ENCODE results near the gene PRSS53. TPM values are rescaled to one million over a fixed set of nuclear protein-coding genes. Genes with fewer than 3 reads are reported as not detected.
"Not testable (repeated sequence)": the region's sequence is repeated elsewhere in the genome, so short reads cannot be mapped to it uniquely, and the experiment has no call there.

The PRSS53 gene
- total and polyA plus RNA-seq, 12 donors: 0.21 to 2.9 (median 0.51) TPM

GRCh38 chr16:31105677-31106213, 17.0 kb upstream of the PRSS53 start:
- ATAC-seq (peak; percentile 75 to 92 (median 90)), DNase-seq (peak; percentile 88 to 92)
- H3K36me3 ChIP-seq: peaks cover 0 to 16% (median 8%) of the 10 kb centered on the region in 9 donors
- peak; percentile 78 to 95 (median 84) for TF ChIP-seq CTCF (IDR thresholded peaks at IDR 0.05)
- H3K4me1 ChIP-seq: peaks cover 7 to 32% (median 14%) of the 10 kb centered on the region in 9 donors
- no peaks in the 10 kb centered on the region for H3K27me3 ChIP-seq
- intact Hi-C loops (cut with DNase I): loop anchor here in 4 of 10 donors (5.0 kb wide), 2 partner anchors 33 to 37 kb away; partner anchors contain the start of genes ZNF646 (in 1 of the 4) and ZNF668 (in 1 of the 4)
- no peaks in the 10 kb centered on the region for H3K9me3 ChIP-seq
- 11 to 12% methylated on average over 33 of the region's 33 CpGs for WGBS, 2 donors
- peak overlapping the region in 9 of 10 donors; percentile 39 to 84 (median 74) for H3K27ac ChIP-seq
- H3K4me3 ChIP-seq: peak overlapping the region in 7 of 10 donors; percentile 15 to 42 (median 29)

GRCh38 chr16:31100876-31101641, 12.3 kb upstream of the PRSS53 start:
- H3K4me1 ChIP-seq; H3K9me3 ChIP-seq; H3K27me3 ChIP-seq; ATAC-seq; intact Hi-C loops (cut with DNase I); H3K36me3 ChIP-seq; DNase-seq; H3K4me3 ChIP-seq; H3K27ac ChIP-seq: not testable (repeated sequence)
- 70 to 77% methylated on average over 13 of the region's 13 CpGs for WGBS, 2 donors

- TF ChIP-seq CTCF (IDR thresholded peaks at IDR 0.05): no peak
- DNase-seq (no peak), ATAC-seq (no peak)
- H3K4me1 ChIP-seq: peaks cover 0 to 10% (median 6%) of the 10 kb centered on the region in 9 donors
- no peaks in the 10 kb centered on the region for H3K36me3 ChIP-seq
- 59 to 64% methylated on average over 4 of the region's 4 CpGs for WGBS, 2 donors
- intact Hi-C loops (cut with DNase I): loop anchor here in 1 of 10 donors (5.0 kb wide), 1 partner anchor 118 kb away; no protein-coding TSS in a partner anchor
- peaks cover 0 to 9% (median 0%) of the 10 kb centered on the region in 11 donors for H3K9me3 ChIP-seq
- no peaks in the 10 kb centered on the region for H3K27me3 ChIP-seq
- H3K4me3 ChIP-seq: no peak overlapping the region
- H3K27ac ChIP-seq: no peak overlapping the region
Observed at GRCh38 chr16:31099860-31100638, 11.3 kb upstream of the PRSS53 start.

- no peaks in the 10 kb centered on the region for H3K27me3 ChIP-seq
- DNase-seq (peak; percentile 93 to 96), ATAC-seq (peak; percentile 95 to 98 (median 96))
- peaks cover 0 to 30% (median 11%) of the 10 kb centered on the region in 9 donors for H3K36me3 ChIP-seq
- peak within 1 kb of the TSS; percentile 51 to 93 (median 86) for H3K27ac ChIP-seq
- H3K4me3 ChIP-seq: peak within 1 kb of the TSS; percentile 76 to 98 (median 88)
- TF ChIP-seq CTCF (IDR thresholded peaks at IDR 0.05): peak in 1 of 9 donors; percentile 12
- WGBS, 2 donors: 0 to 1% methylated on average over 69 of the region's 69 CpGs
- intact Hi-C loops (cut with DNase I): loop anchor here in 4 of 10 donors (1.0 to 5.0 kb wide), 6 partner anchors 20 to 112 kb away; partner anchors contain the start of genes HSD3B7 (in 2 of the 4), STX4 (in 1 of the 4), ZNF646 (in 1 of the 4) and ZNF668 (in 1 of the 4)
- H3K4me1 ChIP-seq: peaks cover 0 to 30% (median 20%) of the 10 kb centered on the region in 9 donors
- H3K9me3 ChIP-seq: peaks cover 0 to 2% (median 0%) of the 10 kb centered on the region in 11 donors
Observed at GRCh38 chr16:31094424-31095120, 5.8 kb upstream of the PRSS53 start, which contains the start of gene VKORC1. Gene VKORC1, minus strand, starts transcription at chr16:31094797. Its CDS starts 68 bp downstream, at chr16:31094729.
